ENCODE measurements around the gene ZNF613.
"Not testable (repeated sequence)": the region's sequence is repeated elsewhere in the genome, so short reads cannot be mapped to it uniquely, and the experiment has no call there.

The ZNF613 gene

DNA sequence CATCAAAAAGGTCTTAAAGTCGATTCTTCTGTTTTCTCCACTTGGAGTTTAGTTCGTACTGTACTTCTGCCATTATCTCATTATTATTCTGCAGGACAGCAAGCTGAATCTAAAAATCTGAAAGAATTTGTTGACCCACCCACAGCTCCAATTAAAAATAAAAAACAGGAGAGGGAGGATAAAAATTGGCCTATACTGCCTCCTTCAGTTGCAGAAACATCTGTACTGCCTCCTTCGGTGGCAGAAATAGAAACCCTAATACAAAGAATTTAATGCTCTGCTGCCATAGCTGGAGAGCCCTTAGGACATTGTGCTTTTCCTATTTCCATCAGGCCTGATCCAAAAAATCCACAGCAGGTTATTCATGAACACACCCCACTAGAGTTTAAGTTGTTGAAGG lies 49.6 kb downstream of the ZNF613 start:
- Histone ChIP-seq H3K27ac (ENCODE audit: low read depth, low read length, severe bottlenecking) (no peak overlapping the region), H3K9me3 (ENCODE audit: control insufficient read depth, low read length) (peaks cover 74% of the 10 kb centered on the region), H3K4me3 (ENCODE audit: extremely low read depth, insufficient read depth, low read length, poor library complexity, severe bottlenecking) (no peak overlapping the region), H3K36me3 (ENCODE audit: control insufficient read depth, insufficient read depth, low read length) (peaks cover 34% of the 10 kb centered on the region), H3K4me1 (ENCODE audit: control insufficient read depth, insufficient read depth, low read length, poor library complexity, severe bottlenecking) (no peaks in the 10 kb centered on the region)
- 100% methylated on average over 1 of the region's 3 CpGs for WGBS, 2 experiments (ENCODE audit: insufficient coverage in 2 of 2)

DNA sequence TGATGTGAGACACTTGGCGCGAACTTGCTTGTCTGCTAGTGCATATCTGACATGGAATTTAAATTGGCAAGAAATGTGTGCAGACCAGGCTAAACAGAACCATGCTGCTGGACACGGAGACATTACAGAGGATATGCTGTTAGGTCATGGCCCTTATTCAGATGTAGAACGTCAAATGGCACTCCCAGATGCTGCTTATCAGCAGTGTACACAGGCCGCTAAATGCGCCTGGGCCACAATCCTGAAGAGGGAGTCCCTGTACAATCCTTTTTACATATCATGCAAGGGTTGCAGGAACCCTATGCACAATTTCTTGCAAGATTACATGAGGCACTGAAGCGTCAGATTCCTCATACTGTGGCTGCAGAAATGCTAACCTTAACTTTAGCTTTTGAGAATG lies 50.1 kb downstream of the ZNF613 start:
- Histone ChIP-seq H3K36me3 (ENCODE audit: control insufficient read depth, insufficient read depth, low read length) (peaks cover 29% of the 10 kb centered on the region), H3K9me3 (ENCODE audit: control insufficient read depth, low read length) (peaks cover 71% of the 10 kb centered on the region), H3K4me1 (ENCODE audit: control insufficient read depth, insufficient read depth, low read length, poor library complexity, severe bottlenecking) (no peaks in the 10 kb centered on the region), H3K27ac (ENCODE audit: low read depth, low read length, severe bottlenecking) (no peak overlapping the region), H3K4me3 (ENCODE audit: extremely low read depth, insufficient read depth, low read length, poor library complexity, severe bottlenecking) (no peak overlapping the region)
- WGBS, 2 experiments (ENCODE audit: insufficient coverage in 2 of 2), result 87 to 94% methylated on average over 7 of the region's 7 CpGs

DNA sequence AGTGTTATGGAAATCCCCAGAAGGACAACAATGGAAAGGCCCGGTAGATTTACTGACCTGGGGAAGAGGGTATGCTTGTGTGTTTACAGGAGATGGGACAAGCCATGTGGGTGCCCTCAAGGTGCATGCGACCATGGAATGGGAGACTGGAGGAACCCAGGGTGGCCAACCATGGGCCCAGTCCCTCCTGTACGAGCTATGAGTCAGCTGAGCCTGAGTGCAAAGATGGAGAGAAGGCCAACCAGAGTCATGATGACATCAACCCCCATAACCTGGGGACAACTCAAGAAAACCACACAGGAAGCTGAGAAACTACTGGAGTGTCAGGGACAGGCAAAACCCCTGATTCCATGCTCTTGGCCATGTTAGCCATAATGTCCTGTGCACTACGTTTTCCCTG lies 51.6 kb downstream of the ZNF613 start:
- Histone ChIP-seq H3K27ac (ENCODE audit: low read depth, low read length, severe bottlenecking) (no peak overlapping the region), H3K4me1 (ENCODE audit: control insufficient read depth, insufficient read depth, low read length, poor library complexity, severe bottlenecking) (no peaks in the 10 kb centered on the region), H3K9me3 (ENCODE audit: control insufficient read depth, low read length) (peaks cover 64% of the 10 kb centered on the region), H3K4me3 (ENCODE audit: extremely low read depth, insufficient read depth, low read length, poor library complexity, severe bottlenecking) (no peak overlapping the region), H3K36me3 (ENCODE audit: control insufficient read depth, insufficient read depth, low read length) (peaks cover 13% of the 10 kb centered on the region)
- WGBS, 2 experiments (ENCODE audit: insufficient coverage in 2 of 2), result 79 to 90% methylated on average over 3 to 4 of the region's 4 CpGs

DNA sequence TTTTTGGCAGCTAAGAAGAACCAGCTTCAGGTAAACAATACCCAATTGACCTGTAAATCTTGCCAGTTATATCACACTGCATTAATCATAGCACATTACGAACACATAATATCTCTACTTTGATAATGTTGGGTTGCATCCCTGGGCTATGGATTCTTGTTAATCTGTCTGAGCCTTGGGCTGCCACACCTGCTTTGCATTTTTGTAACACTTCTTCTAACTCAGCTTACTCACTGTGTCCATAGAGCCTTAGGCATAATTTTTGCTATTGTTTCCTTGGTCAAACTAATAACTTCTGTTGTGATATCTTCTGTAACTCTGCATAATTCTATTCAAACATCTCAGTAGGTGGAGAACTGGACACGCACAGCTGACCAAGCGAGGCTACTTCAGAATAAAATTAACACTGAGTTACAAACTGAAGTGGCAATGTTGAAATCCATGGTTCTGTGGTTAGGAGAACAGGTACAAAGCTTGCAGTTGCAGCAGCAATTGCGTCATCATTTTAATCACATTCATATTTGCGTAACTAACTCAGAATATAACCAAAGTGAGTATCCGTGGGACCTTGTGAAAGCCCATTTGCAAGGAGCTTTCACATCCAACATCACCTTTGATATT lies 53.0 kb downstream of the ZNF613 start:
- 89 to 100% methylated on average over 1 to 3 of the region's 6 CpGs for WGBS, 2 experiments (ENCODE audit: insufficient coverage in 2 of 2)
- H3K9me3 ChIP-seq (ENCODE audit: control insufficient read depth, low read length), result peaks cover 62% of the 10 kb centered on the region

DNA sequence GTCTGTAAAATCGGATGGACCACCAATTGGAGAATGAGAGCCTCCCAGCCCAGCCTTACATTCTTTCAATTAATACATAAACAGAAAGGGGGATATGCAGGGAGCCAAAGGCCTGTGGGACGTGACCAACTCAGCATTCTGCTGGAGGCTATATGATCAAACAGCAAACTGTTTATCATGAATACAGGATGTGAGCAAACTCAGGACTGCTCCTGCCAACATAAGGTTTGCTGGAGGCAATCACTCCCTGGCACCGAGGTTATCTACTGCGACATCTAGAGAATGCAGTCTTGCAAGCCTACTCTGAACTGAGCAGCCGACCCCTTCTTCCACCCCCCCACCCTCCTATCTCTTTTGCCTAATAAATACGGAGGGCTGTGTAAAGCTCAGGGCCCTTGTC lies 53.7 kb downstream of the ZNF613 start:
- H3K9me3 ChIP-seq (ENCODE audit: control insufficient read depth, low read length), result peaks cover 61% of the 10 kb centered on the region

More for the DNA sequence above, 53.0 kb downstream of the ZNF613 start:
- Histone ChIP-seq H3K4me3 (ENCODE audit: extremely low read depth, insufficient read depth, low read length, poor library complexity, severe bottlenecking) (no peak overlapping the region), H3K27ac (ENCODE audit: low read depth, low read length, severe bottlenecking) (no peak overlapping the region), H3K4me1 (ENCODE audit: control insufficient read depth, insufficient read depth, low read length, poor library complexity, severe bottlenecking) (no peaks in the 10 kb centered on the region), H3K36me3 (ENCODE audit: control insufficient read depth, insufficient read depth, low read length) (peaks cover 3% of the 10 kb centered on the region)

DNA sequence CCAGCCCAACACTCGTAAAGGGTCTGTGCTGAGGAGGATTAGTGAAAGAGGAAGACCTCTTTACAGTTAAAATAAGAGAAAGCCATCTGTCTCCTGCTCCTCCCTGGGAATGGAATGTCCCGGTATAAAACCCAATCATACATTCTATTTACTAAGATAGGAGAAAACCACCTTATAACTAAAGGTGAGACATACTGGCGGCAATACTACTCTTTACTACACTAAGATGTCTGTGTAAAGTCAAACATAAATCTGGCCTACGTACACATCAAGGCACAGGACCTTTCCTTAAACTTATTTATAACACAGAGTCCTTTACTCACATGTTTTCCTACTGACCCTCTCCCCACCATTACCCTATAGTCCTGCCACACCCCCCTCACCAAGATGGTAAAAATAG lies 56.1 kb downstream of the ZNF613 start:
- Histone ChIP-seq H3K27ac (ENCODE audit: low read depth, low read length, severe bottlenecking) (no peak overlapping the region), H3K4me3 (ENCODE audit: extremely low read depth, insufficient read depth, low read length, poor library complexity, severe bottlenecking) (no peak overlapping the region), H3K4me1 (ENCODE audit: control insufficient read depth, insufficient read depth, low read length, poor library complexity, severe bottlenecking) (no peaks in the 10 kb centered on the region), H3K36me3 (ENCODE audit: control insufficient read depth, insufficient read depth, low read length) (peaks cover 3% of the 10 kb centered on the region), H3K9me3 (ENCODE audit: control insufficient read depth, low read length) (peaks cover 58% of the 10 kb centered on the region)
- no CpG with 5 or more reads among the region's 4 CpGs for WGBS, 2 experiments (ENCODE audit: insufficient coverage in 2 of 2)

More for the DNA sequence above, 53.7 kb downstream of the ZNF613 start:
- not testable (repeated sequence) for H3K36me3 ChIP-seq (ENCODE audit: control insufficient read depth, insufficient read depth, low read length); H3K27ac ChIP-seq (ENCODE audit: low read depth, low read length, severe bottlenecking); H3K4me1 ChIP-seq (ENCODE audit: control insufficient read depth, insufficient read depth, low read length, poor library complexity, severe bottlenecking); H3K4me3 ChIP-seq (ENCODE audit: extremely low read depth, insufficient read depth, low read length, poor library complexity, severe bottlenecking)
- 93 to 100% methylated on average over 1 to 5 of the region's 6 CpGs for WGBS, 2 experiments (ENCODE audit: insufficient coverage in 2 of 2)

DNA sequence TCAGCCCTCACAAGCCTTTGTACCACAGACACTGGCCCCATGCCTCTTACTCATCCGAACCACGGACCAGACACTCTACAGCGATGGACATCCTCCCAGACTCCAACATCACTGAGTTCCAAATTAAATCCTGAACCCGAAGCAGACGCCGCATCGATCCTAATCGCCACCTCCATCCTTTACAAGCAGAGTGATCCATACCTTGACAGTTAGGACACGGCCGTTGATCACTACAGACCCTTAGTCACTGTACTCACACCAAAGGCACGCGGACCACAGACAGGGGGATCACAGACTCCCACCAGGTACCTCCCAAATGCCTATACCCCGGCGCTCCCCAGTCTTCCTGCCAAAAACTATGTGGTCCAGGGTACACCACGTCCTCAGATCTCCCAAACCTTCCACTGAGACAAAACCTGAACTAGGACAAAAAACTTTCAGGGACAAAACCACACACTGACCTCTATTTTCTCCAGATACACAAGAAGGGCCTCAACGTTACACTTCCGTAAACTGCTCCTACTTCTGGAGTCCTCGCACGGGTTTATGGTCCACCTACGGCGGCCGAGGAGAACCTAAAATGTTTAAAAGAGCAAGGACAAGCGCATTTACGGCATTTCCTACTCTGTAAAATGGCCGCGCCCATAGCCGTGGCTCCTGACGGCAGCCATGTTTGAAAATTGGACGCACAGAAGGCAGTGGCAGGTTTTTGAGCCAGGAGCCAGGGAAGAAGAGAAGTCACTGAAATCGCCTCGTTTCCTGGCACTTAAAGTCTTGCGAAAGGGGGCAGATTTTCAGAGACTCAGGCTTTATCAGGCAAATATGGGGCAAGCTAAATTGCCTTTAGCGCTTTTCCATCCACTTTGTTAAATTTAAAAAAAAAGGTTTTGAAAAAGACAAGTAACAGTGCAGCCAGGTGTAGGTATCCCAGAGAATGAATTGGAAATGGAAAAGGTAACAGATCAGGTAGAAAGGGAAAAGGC lies 59.3 kb downstream of the ZNF613 start, which contains the start of gene ZNF350:
Gene ZNF350, minus strand, starts transcription at position 532 of the 983 bp plus-strand sequence. CDS start 12,480 bp downstream, outside the sequence.
- peaks cover 52% of the 10 kb centered on the region for H3K9me3 ChIP-seq (ENCODE audit: control insufficient read depth, low read length)
- 10 to 21% methylated on average over 28 to 29 of the region's 33 CpGs for WGBS, 2 experiments (ENCODE audit: insufficient coverage in 2 of 2)
- H3K4me1 ChIP-seq (ENCODE audit: control insufficient read depth, insufficient read depth, low read length, poor library complexity, severe bottlenecking), result no peaks in the 10 kb centered on the region
- no peaks in the 10 kb centered on the region for H3K36me3 ChIP-seq (ENCODE audit: control insufficient read depth, insufficient read depth, low read length)
- peak within 1 kb of the TSS; percentile 92 for H3K4me3 ChIP-seq (ENCODE audit: extremely low read depth, insufficient read depth, low read length, poor library complexity, severe bottlenecking)
- H3K27ac ChIP-seq (ENCODE audit: low read depth, low read length, severe bottlenecking), result peak within 1 kb of the TSS; percentile 33

DNA sequence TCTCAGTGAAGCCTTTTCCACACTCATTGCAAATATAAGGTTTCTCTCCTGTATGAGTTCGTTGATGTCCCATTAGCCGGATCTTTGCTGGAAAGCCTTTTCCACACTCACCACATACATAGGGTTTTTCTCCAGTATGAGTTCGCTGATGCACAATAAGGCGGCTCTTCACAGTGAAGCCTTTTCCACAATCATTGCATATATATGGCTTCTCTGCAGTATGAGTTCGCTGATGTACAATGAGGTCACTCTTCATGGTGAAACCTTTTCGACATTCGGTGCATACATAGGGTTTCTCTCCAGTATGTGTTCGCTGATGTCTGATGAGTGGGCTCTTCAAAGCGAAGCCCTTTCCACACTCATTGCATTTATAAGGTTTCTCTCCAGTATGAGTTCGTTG lies 66.2 kb downstream of the ZNF613 start:
- peaks cover 76% of the 10 kb centered on the region for H3K9me3 ChIP-seq (ENCODE audit: control insufficient read depth, low read length)
- 92 to 97% methylated on average over 6 to 9 of the region's 10 CpGs for WGBS, 2 experiments (ENCODE audit: insufficient coverage in 2 of 2)
- H3K27ac ChIP-seq (ENCODE audit: low read depth, low read length, severe bottlenecking), result no peak overlapping the region
- no peak overlapping the region for H3K4me3 ChIP-seq (ENCODE audit: extremely low read depth, insufficient read depth, low read length, poor library complexity, severe bottlenecking)
- H3K36me3 ChIP-seq (ENCODE audit: control insufficient read depth, insufficient read depth, low read length), result peaks cover 59% of the 10 kb centered on the region
- H3K4me1 ChIP-seq (ENCODE audit: control insufficient read depth, insufficient read depth, low read length, poor library complexity, severe bottlenecking), result no peaks in the 10 kb centered on the region

DNA sequence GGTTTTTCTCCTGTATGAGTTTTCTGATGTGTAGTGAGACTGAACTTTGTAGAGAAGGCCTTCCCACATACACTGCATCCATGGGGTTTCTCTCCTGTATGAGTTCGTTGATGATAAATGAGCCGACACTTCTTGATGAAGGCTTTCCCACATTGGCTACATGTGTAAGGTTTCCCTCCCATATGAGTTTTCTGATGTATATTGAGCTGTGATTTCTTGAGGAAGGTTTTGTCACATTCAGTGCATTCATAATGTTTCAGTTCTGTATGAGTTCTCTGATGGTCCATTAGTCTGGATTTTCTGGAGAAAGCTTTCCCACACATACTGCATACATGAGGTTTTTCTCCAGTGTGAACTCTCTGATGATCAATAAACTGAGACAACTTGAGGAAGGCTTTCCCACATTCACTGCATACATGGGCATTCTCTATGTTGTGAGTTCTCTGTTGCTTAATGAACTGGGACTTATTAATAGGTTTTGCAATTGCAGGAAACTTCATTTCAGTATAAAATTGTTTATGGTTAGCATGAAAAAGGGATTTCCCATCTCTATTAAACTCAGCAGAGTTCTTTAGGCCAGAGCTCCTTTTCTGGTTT lies 66.9 kb downstream of the ZNF613 start:
- Histone ChIP-seq H3K4me1 (ENCODE audit: control insufficient read depth, insufficient read depth, low read length, poor library complexity, severe bottlenecking) (no peaks in the 10 kb centered on the region), H3K4me3 (ENCODE audit: extremely low read depth, insufficient read depth, low read length, poor library complexity, severe bottlenecking) (no peak overlapping the region), H3K9me3 (ENCODE audit: control insufficient read depth, low read length) (peaks cover 73% of the 10 kb centered on the region), H3K36me3 (ENCODE audit: control insufficient read depth, insufficient read depth, low read length) (peaks cover 66% of the 10 kb centered on the region), H3K27ac (ENCODE audit: low read depth, low read length, severe bottlenecking) (no peak overlapping the region)
- no CpG with 5 or more reads among the region's 2 CpGs for WGBS, 2 experiments (ENCODE audit: insufficient coverage in 2 of 2)
